Glomerular visceral epithelial cell (primary cell): ENCODE measurements around the gene DOCK2.
"Not testable (repeated sequence)": the region's sequence is repeated elsewhere in the genome, so short reads cannot be mapped to it uniquely, and the experiment has no call there.

Source experiments
- DNase-seq: peaks from one replicate; pipeline ENCODE4 v3.0.0-alpha.2; 2016; ENCODE audit errors: extremely low spot score

The DOCK2 gene

DNA sequence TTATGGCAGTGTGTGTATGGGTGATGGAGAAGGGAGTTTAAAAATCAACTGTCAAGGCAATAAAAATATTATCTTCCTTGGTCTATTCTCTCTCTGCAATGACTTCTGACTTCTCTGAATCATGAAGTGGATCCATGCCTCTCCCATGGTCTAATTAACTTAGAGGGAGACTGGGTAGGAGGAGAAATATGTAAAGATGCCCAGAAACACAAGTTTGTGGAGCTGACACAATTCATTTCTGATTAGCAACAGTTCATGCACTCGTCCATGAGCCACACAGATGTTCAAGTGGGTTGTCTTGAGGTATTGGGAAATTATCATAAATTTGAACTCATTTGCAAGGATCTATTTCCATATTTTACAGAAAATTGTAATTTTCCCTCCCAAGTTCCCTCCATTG, 305.1 kb downstream of the DOCK2 start:
- DNase-seq = no peak

DNA sequence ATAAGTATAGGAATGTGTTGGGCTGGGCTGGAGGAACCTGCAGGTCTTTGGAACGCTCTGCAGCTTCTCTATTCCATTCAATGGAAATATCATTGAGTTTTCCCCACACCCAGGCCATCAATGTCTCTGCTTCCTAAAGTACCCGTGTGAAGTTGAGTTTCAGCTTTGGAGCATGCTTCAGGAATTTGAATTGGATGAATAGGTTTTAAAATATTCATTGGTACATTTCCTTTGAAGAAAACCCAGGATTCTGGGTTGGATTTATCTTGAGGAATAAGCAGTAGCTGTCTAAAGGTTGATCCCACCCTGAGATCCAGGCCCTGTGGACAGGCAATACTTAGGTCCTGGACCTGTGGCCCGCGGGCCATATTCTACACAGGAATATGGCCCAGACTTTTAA, 306.0 kb downstream of the DOCK2 start:
- DNase-seq = no peak

GRCh38 chr5:169944115-169944514, 307.0 kb downstream of the DOCK2 start:
- DNase-seq = no peak

DNA sequence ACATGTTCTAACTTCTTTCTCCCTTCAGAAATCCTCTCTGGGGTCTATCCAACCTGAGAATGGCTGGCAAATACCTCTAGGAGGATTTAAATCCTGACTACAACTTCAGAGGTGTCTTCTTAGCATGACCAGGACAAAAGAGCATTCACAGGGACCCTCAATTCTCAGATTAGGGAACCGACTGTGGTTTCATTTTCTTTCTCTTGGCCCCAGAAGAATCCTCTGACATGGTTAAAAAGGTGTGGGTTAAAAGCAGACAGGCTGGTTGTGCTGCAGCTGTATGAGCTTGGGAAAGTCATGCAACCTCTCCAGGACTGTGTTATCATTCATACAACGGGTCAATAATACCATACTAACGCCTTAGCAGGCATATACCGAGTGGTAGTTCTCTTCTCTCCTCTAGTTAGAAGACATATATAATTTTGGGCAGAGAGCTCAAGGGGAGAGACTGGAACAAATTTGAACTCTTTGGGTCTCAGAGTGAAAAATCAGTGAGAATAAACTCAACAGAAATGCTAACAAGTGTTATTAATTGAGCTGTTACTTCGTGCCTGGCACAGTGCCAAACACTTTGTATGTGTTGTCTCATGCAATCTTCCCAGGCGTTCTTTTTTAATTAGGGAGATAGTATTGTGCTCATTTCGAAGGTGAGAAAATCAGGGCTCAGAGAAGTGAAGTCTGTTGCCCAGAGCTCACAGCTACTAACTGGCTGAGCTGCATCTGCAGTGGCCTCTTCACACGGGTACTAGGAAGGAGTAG, 308.0 kb downstream of the DOCK2 start:
- peak; percentile 5 for DNase-seq

DNA sequence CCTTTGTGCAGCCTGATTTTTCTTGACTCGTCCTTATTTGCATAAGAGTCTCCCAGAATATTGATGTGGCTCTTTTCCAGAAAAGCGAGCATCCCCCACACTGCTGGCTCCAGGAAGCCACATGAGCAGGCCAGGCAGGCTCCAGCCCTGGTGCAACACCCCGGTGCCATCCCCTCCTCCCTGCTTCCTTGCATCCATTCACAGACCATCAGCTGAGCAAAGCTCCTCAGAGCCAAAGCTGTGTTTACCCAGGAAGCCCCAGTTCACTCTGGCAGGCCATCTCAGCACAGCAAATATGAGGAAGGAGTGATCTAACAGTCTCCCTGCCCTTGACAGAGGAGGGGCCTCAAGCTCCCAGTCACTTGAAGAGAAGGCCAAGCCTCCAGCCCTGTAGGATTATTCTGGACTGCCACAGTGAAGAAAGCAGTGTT, 308.8 kb downstream of the DOCK2 start:
- peak; percentile 71 for DNase-seq

DNA sequence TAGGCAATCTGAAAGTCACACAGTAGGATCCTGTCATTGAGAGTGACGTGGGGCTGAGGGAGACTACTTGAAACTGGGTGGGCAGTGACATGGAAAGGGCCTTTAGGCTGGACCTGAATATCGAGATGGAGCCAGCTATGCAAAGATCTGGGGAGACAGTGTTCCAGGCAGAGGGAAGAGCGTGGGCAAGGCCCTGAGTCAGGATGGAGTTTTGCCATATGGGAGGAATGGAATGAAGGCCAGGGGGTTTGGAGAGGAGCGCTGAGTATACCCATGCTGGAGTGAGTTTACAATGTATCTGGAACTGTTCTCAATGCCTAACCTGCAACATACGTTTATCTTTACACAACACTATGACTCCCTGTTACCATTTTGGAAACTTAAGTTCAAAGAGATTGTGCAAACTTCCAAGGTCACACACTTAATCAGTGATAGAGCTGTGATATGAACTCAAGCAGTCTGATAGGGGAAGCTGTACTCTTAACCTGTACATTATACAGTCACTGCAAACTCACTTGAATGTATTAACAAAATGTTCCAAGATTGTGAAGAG, 309.7 kb downstream of the DOCK2 start:
- DNase-seq = no peak

- no peak for DNase-seq
These were observed 313.3 kb downstream of the DOCK2 start for GRCh38 chr5:169950333-169950732.

DNA sequence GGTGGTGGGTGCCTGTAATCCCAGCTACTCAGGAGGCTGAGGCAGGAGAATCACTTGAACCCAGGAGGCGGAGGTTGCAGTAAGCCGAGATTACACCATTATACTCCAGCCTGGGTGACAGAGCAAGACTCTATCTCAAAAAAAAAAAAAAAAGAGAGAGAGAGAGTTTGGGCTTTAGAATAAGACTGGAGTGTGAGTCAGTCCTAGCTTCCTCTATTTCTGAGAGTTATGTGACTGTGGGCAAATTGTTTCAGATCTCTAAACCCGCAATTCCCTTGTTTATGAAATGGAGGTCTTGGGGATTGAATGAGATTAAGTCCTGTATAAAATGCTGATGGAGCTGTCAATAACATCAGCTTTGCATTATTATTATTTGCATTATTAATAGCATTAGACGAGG, 316.1 kb downstream of the DOCK2 start:
- not testable (repeated sequence) for DNase-seq

DNA sequence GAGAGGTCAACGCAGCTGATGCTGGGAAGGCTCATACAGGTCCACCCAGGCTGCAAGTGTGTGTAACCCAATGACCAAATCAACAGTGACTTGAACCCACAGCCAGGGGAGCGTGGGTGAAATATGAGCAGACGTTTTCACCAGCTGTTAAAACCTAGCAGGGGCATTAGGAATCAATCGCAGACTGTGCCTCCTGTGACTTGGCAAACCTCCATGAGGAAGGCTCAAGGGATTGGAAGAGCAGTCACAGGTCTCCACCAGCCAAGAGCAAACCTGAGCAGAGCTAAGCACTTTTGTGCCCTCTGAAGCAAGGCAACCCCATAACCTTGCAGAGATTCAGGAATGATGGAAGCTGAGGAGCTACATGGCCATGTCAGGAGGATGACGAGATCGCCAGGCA, 317.7 kb downstream of the DOCK2 start:
- DNase-seq = no peak

GRCh38 chr5:169956126-169956525, 319.1 kb downstream of the DOCK2 start:
- no peak for DNase-seq

DNA sequence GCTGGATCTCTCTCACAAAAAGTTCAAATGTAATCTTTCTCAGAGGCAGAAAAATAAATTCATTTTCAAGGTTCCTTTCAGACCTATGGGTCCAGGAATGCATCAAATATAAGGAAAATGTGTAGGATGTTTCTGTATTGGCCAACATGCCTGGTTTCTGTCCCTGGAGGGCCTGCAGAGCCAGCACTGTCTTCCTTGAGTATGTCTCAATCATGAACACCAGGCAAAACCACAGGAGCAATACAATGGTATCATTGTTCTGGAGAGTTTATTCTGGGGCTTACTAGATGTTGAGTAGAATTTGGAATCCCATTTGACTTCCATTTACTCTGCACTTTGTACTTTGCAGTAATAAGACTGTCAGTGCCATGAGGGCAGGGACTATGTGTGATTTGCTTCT, 319.7 kb downstream of the DOCK2 start:
- DNase-seq = no peak

- no peak for DNase-seq
These were observed 321.2 kb downstream of the DOCK2 start for GRCh38 chr5:169958278-169958677.

GRCh38 chr5:169960659-169961058, 323.6 kb downstream of the DOCK2 start:
- no peak for DNase-seq

DNA sequence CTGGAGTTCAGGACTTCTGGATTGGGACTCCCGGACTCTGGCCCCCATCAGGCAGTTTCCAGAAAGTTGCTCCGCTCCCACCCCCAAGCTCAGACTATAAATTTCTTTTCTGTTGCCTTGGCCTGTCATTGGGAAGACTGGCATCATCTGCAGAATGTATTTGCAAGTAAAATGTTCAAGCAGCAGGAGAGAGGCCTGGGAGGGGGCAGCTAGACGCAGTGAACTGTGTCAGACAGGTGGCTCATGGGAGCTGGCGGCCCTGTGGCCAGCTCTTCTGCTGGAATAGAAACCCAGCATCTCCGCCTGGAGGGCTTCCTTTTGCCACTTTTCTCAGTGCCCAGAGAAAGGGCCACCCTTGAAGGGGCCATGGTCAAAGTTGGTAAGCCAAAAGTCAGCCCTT, 327.2 kb downstream of the DOCK2 start:
- no peak for DNase-seq

DNA sequence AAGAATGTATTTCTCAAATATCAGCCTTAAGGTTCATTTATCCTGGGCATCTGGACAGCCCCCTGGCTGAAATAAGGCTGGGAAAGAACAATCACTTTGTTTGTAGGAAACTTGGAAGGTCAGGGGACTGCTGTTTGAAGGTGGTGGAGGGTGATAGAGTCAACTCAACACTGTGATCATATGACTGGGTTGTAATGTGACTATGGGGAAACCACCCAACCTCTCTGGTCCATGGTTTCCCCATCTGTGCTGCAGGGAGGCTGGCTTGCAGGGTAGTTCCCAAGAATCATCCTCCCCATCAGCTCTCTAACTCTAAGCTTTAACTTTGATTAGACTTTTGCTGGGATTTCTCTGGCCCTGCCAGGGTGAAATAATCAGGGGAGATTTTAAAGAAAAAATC, 333.3 kb downstream of the DOCK2 start:
- no peak for DNase-seq

- peak; percentile 81 for DNase-seq
These were observed 334.1 kb downstream of the DOCK2 start for GRCh38 chr5:169970911-169971765.

- no peak for DNase-seq
These were observed 334.7 kb downstream of the DOCK2 start for GRCh38 chr5:169971780-169972179.

GRCh38 chr5:169973056-169973455, 336.0 kb downstream of the DOCK2 start:
- DNase-seq = no peak

DNA sequence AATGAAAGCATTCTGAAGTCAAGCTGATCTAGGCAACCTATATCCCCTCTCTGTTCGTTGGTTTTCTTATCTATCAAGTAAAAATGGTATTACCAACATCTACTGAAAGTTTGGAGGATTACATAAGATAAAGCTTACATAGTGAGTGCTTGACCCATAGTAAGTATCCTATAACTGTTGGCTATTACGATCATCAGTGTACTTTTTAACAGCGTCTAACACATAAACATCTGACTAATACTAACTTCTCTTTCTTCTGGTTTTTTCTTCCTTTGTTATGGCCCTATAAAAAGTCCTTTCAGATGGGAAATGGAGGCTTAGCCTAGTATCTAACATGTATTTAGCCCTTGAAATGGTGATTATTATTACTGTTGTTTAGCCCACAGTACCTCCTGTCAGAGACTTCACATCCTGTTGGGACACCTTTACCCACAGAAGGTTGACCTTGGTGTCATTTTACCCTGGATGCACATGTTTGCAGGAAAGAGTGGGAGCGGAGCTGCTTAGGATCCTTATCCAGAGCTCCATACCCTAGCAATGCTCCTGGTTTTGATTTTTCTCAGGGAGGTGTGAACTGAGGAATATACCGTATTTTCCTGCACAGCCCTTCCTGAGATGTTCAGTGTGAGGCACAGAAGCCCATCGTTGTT, 337.2 kb downstream of the DOCK2 start:
- no peak for DNase-seq

DNA sequence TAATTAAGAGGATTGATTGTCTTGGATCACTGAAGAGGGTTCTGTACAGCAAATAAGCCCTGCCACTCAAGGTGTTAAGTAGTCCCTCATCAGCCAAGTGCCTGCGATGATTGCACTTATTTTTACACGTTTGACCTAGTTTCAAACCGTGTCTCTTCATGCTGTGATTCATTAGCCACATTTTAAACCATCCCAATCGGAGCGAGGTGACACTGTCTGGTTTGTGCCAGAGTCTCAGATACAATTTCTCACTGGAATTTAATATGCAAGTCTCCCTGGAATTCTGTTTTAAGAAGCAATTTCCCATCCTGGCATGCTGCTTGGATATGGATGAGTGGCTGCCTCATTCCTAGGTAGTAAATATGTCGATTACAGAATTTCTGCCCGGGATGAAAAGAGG, 341.6 kb downstream of the DOCK2 start:
- DNase-seq = peak; percentile 58

GRCh38 chr5:169979871-169980270, 342.8 kb downstream of the DOCK2 start:
- DNase-seq = no peak

GRCh38 chr5:169980418-169981053, 343.5 kb downstream of the DOCK2 start, which contains the start of gene INSYN2B:
Gene INSYN2B, minus strand, starts transcription at chr5:169980495. Its CDS starts 96,597 bp downstream, at chr5:169883898.
- peak; percentile 86 for DNase-seq
